Large intestine (tissue), 3 donors: Measurements from ENCODE around the gene SDK1. TPM values are rescaled to one million over a fixed set of nuclear protein-coding genes. Genes with fewer than 3 reads are reported as not detected.
A peak's percentile ranks its signal among the peaks of the same experiment; 100 is the strongest.

ENCODE experiments used
- DNase-seq, 2 donors: peaks; one replicate each; pipeline versions ENCODE4 v3.0.0 to v3.0.0-alpha.2; 2013
- H3K27ac ChIP-seq: one replicate; pipeline ENCODE4 v1.5.1; 2013; ENCODE audit warnings: low read length
- H3K27me3 ChIP-seq: 2 replicates; pipeline ENCODE4 v1.6.1; 2013; ENCODE audit warnings: low read length; ENCODE audit not compliant: control insufficient read depth, insufficient read depth
- H3K36me3 ChIP-seq: 2 replicates; pipeline ENCODE4 v1.6.1; 2013; ENCODE audit warnings: low read length; ENCODE audit not compliant: control insufficient read depth, insufficient read depth
- H3K4me1 ChIP-seq: one replicate; pipeline ENCODE4 v1.6.1; 2013; ENCODE audit warnings: low read length; ENCODE audit not compliant: control insufficient read depth, insufficient read depth
- H3K4me3 ChIP-seq: one replicate; pipeline ENCODE4 v1.5.1; 2013; ENCODE audit warnings: low read length
- H3K9me3 ChIP-seq: one replicate; pipeline ENCODE4 v1.6.1; 2013; ENCODE audit warnings: mild to moderate bottlenecking, low read depth, low read length, moderate library complexity; ENCODE audit not compliant: control insufficient read depth
- WGBS: methylation state at CpG from one replicate; pipeline ENCODE4 v1.1.5; 2013; ENCODE audit warnings: low lambda C conversion rate; ENCODE audit not compliant: insufficient coverage; 5-methylcytosine and 5-hydroxymethylcytosine counted together
- polyA plus RNA-seq: library from polyadenylated mRNA; unstranded; fragments of 120-200 nt; gene quantifications from one replicate; pipeline ENCODE4 v1.2.1, GENCODE V29; 2013

SDK1 gene
- polyA plus RNA-seq, 1 donor = 6.4 TPM

GRCh38 chr7:3806516-3806915, 505.5 kb downstream of the SDK1 start:
- H3K27ac ChIP-seq = no peak overlapping the region
- no peak for DNase-seq
- no peaks in the 10 kb centered on the region for H3K36me3 ChIP-seq
- 67% methylated on average over 1 of the region's 8 CpGs for WGBS
- no peaks in the 10 kb centered on the region for H3K9me3 ChIP-seq
- no peaks in the 10 kb centered on the region for H3K4me1 ChIP-seq
- H3K27me3 ChIP-seq = no peaks in the 10 kb centered on the region
- no peak overlapping the region for H3K4me3 ChIP-seq

- 100% methylated on average over 1 of the region's 9 CpGs for WGBS
- Histone ChIP-seq H3K4me3 (no peak overlapping the region), H3K4me1 (no peaks in the 10 kb centered on the region), H3K27me3 (no peaks in the 10 kb centered on the region), H3K27ac (no peak overlapping the region), H3K36me3 (no peaks in the 10 kb centered on the region), H3K9me3 (no peaks in the 10 kb centered on the region)
- DNase-seq = no peak
Measured at GRCh38 chr7:3807824-3808223, 506.8 kb downstream of the SDK1 start.

GRCh38 chr7:3821488-3821887, 520.4 kb downstream of the SDK1 start:
- DNase-seq = peak in 1 of 2 donors; percentile 2
- WGBS = 100% methylated on average over 1 of the region's 6 CpGs

GRCh38 chr7:3825491-3825890, 524.4 kb downstream of the SDK1 start:
- H3K27ac ChIP-seq = no peak overlapping the region
- WGBS = no CpG with 5 or more reads among the region's 3 CpGs
- DNase-seq = no peak

More at GRCh38 chr7:3821488-3821887, 520.4 kb downstream of the SDK1 start:
- Histone ChIP-seq H3K27ac (no peak overlapping the region), H3K4me1 (no peaks in the 10 kb centered on the region), H3K27me3 (no peaks in the 10 kb centered on the region), H3K9me3 (no peaks in the 10 kb centered on the region), H3K36me3 (no peaks in the 10 kb centered on the region), H3K4me3 (no peak overlapping the region)

GRCh38 chr7:3832199-3832598, 531.1 kb downstream of the SDK1 start:
- H3K4me1 ChIP-seq = no peaks in the 10 kb centered on the region
- no peak overlapping the region for H3K27ac ChIP-seq
- no peak for DNase-seq
- no peaks in the 10 kb centered on the region for H3K27me3 ChIP-seq
- H3K9me3 ChIP-seq = no peaks in the 10 kb centered on the region
- no peaks in the 10 kb centered on the region for H3K36me3 ChIP-seq
- no peak overlapping the region for H3K4me3 ChIP-seq
- WGBS = 38% methylated on average over 3 of the region's 4 CpGs

More at GRCh38 chr7:3825491-3825890, 524.4 kb downstream of the SDK1 start:
- Histone ChIP-seq H3K36me3 (no peaks in the 10 kb centered on the region), H3K4me3 (no peak overlapping the region), H3K27me3 (no peaks in the 10 kb centered on the region), H3K4me1 (no peaks in the 10 kb centered on the region), H3K9me3 (no peaks in the 10 kb centered on the region)

GRCh38 chr7:3835109-3835508, 534.1 kb downstream of the SDK1 start:
- Histone ChIP-seq H3K4me1 (no peaks in the 10 kb centered on the region), H3K4me3 (no peak overlapping the region), H3K27ac (no peak overlapping the region), H3K9me3 (no peaks in the 10 kb centered on the region), H3K27me3 (no peaks in the 10 kb centered on the region), H3K36me3 (no peaks in the 10 kb centered on the region)
- 45% methylated on average over 5 of the region's 8 CpGs for WGBS
- peak in 1 of 2 donors; percentile 13 for DNase-seq

GRCh38 chr7:3836855-3837254, 535.8 kb downstream of the SDK1 start:
- no peak overlapping the region for H3K27ac ChIP-seq
- no peak overlapping the region for H3K4me3 ChIP-seq
- H3K36me3 ChIP-seq = no peaks in the 10 kb centered on the region
- no peak for DNase-seq
- H3K27me3 ChIP-seq = no peaks in the 10 kb centered on the region
- H3K9me3 ChIP-seq = no peaks in the 10 kb centered on the region
- H3K4me1 ChIP-seq = no peaks in the 10 kb centered on the region
- WGBS = no CpG with 5 or more reads among the region's 7 CpGs

- Histone ChIP-seq H3K9me3 (no peaks in the 10 kb centered on the region), H3K4me3 (no peak overlapping the region), H3K4me1 (no peaks in the 10 kb centered on the region), H3K36me3 (no peaks in the 10 kb centered on the region), H3K27ac (no peak overlapping the region), H3K27me3 (no peaks in the 10 kb centered on the region)
- WGBS = 100% methylated on average over 1 of the region's 10 CpGs
- no peak for DNase-seq
Measured at GRCh38 chr7:3844540-3845151, 543.6 kb downstream of the SDK1 start.

GRCh38 chr7:3846738-3847137, 545.7 kb downstream of the SDK1 start:
- no peaks in the 10 kb centered on the region for H3K4me1 ChIP-seq
- 50% methylated on average over 2 of the region's 9 CpGs for WGBS
- DNase-seq = no peak

GRCh38 chr7:3847336-3847735, 546.3 kb downstream of the SDK1 start:
- Histone ChIP-seq H3K4me3 (no peak overlapping the region), H3K27ac (no peak overlapping the region), H3K4me1 (no peaks in the 10 kb centered on the region), H3K27me3 (no peaks in the 10 kb centered on the region), H3K9me3 (no peaks in the 10 kb centered on the region), H3K36me3 (no peaks in the 10 kb centered on the region)
- no CpG with 5 or more reads among the region's 6 CpGs for WGBS
- no peak for DNase-seq

More at GRCh38 chr7:3846738-3847137, 545.7 kb downstream of the SDK1 start:
- Histone ChIP-seq H3K4me3 (no peak overlapping the region), H3K9me3 (no peaks in the 10 kb centered on the region), H3K27me3 (no peaks in the 10 kb centered on the region), H3K27ac (no peak overlapping the region), H3K36me3 (no peaks in the 10 kb centered on the region)

- no peak overlapping the region for H3K27ac ChIP-seq
- no peaks in the 10 kb centered on the region for H3K36me3 ChIP-seq
- WGBS = 100% methylated on average over 1 of the region's 1 CpG
- H3K9me3 ChIP-seq = no peaks in the 10 kb centered on the region
- H3K27me3 ChIP-seq = no peaks in the 10 kb centered on the region
- H3K4me1 ChIP-seq = no peaks in the 10 kb centered on the region
- no peak overlapping the region for H3K4me3 ChIP-seq
- DNase-seq = no peak
Measured at GRCh38 chr7:3859431-3859830, 558.4 kb downstream of the SDK1 start.
